ENCODE measurements around the gene LIMK2.
"Not testable (repeated sequence)": the region's sequence is repeated elsewhere in the genome, so short reads cannot be mapped to it uniquely, and the experiment has no call there.

The LIMK2 gene

DNA sequence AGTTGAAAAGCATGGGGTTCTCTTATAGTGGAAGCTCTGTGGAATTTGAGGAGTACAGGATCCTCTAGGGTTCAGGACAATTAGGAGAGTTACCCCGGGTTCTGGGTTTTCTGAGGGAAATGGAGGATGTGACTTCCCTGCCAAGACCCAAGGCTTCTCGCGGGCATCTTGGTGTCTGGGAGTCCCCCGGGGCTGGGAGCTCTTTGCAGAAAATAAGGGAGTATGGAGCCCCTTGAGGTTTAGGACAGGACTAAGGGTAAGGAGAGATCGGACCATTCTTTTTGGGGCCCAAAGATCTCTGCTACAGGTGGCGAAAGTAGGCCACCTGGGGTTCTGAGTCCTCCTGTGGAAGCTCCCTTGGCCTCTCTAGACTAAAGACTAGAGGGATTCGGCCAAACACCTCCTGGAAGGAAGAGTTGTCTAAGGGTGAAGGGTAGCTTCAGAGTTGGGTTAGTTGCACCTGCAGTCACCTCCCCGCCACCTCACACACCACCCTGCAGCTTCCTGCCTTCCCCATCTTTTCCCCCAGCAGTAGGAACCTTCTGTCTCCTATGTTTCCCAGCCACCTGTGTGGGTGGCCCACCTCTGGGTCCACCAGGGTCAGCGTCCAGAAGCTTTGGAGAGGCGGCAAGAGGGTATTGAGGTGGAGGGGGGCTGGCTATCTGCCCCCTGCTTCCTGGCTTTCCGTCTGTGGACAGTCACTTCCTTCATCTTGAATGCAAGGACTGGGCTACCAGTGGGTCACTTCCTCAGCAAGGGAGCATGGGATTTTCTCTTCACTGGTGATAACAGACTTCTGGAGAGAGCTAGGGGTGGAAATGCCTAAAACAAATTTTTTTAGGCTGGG lies 908 bp downstream of the LIMK2 start:
- FAIRE-seq: no peak

GRCh38 chr22:31215018-31215535 lies 3.0 kb downstream of the LIMK2 start:
- no peak for FAIRE-seq

GRCh38 chr22:31218565-31219262 lies 6.6 kb downstream of the LIMK2 start:
- no peak for FAIRE-seq

DNA sequence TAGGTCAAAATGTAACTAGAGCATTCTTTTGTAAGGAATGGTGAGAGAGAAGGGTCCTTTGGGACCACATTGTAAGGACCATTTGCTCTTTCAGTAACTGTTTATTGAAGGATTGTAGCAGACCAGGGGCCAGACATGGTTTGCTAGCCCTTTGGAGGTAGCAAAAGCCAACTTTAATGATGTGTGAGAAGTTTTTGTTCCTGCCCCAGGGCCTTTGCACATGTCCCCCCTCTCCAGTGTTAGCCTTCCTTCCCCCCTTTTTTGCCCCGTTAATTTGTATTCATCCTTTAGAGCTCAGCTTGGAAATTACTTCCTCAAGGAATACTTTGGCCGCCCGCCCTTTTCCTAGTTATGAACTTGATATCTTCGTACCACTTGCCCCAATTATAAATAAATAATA lies 9.0 kb downstream of the LIMK2 start:
- no peak for FAIRE-seq

DNA sequence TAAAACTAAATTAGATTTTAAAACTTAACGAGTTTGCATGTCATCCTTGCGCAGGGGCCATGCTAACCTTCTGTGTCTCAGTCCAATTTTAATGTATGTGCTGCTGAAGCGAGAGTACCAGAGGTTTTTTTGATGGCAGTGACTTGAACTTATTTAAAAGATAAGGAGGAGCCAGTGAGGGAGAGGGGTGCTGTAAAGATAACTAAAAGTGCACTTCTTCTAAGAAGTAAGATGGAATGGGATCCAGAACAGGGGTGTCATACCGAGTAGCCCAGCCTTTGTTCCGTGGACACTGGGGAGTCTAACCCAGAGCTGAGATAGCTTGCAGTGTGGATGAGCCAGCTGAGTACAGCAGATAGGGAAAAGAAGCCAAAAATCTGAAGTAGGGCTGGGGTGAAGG lies 10.6 kb downstream of the LIMK2 start:
- FAIRE-seq: no peak

- no peak for FAIRE-seq
These were observed 11.7 kb downstream of the LIMK2 start for GRCh38 chr22:31223786-31224191.

DNA sequence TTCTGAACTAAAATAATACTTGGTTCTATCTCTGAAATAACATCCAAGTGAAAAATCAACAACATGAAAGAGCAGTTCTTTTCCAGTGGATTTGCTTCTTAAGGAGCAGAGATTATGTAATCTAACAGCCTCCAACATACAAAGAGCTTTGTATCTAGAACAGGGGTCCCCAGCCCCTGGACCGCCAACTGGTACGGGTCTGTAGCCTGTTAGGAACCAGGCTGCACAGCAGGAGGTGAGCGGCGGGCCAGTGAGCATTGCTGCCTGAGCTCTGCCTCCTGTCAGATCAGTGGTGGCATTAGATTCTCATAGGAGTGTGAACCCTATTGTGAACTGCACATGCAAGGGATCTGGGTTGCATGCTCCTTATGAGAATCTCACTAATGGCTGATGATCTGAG lies 12.6 kb downstream of the LIMK2 start:
- FAIRE-seq: not testable (repeated sequence)

GRCh38 chr22:31227186-31227585 lies 15.1 kb downstream of the LIMK2 start:
- no peak for FAIRE-seq

DNA sequence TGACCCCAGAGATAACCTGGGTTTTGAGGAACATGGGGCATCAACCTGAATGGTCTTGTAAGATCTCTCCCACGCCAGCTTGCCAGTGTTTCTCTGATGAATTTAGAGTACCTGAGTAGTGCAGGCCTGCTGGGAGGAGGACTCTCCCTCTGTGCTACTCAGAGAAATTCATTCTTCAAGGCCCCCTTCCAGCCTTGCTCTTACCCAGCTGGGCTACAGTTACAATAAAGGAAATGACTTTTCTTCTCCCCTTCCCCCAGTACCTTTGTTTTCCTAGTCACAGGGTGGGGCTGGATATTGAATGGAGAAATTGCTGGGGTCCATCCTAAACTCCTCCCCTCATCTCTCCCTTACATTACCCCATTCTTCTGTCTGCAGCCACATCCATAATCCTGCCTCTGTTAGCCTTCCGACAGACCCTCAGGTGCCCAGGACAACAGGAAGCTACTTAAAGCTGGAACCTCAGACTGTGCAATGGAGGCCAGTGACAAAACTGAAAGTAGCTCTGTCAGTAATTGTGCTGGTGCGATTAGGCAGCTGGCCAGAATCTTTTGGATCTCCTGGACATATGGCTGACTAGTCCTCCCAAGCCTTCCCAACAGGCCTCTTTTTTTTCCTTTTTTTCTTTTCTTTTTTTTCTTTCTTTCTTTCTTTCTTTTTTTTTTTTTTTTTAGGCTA lies 17.4 kb downstream of the LIMK2 start:
- FAIRE-seq: peak; percentile 92

DNA sequence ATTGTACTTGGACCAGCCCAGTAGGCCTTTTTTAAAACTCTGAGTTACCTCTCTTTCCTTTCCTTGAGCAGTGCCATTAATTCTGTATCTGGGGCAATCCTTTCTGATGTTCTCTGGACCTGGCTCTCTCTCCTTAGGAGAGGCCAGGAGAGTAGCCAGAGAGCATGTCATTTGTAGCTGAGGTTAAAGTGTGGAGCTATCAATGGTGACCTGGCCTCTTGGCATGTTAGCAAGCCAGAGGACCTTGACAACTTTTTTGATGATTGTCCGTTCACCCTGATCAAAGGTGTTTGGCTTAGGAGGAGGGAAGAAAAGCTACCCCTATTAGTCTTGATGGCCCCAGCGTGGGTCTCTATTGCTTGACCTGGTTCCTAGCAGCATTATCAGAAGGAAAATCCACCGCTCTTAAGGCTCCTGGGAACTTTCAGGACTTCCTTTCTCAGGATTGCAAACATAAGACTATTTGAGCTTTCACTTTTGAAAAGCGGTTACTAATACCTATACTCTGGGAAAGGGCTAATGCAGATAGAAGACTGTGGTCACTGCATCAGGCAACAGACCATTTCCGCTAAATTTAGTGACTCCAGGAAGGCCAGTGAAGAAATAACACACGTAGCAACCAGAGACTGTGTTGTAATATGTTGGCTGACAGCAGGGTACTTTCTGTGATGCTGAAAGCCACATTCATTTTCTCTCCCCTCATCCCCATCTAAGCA lies 18.2 kb downstream of the LIMK2 start:
- FAIRE-seq: no peak

DNA sequence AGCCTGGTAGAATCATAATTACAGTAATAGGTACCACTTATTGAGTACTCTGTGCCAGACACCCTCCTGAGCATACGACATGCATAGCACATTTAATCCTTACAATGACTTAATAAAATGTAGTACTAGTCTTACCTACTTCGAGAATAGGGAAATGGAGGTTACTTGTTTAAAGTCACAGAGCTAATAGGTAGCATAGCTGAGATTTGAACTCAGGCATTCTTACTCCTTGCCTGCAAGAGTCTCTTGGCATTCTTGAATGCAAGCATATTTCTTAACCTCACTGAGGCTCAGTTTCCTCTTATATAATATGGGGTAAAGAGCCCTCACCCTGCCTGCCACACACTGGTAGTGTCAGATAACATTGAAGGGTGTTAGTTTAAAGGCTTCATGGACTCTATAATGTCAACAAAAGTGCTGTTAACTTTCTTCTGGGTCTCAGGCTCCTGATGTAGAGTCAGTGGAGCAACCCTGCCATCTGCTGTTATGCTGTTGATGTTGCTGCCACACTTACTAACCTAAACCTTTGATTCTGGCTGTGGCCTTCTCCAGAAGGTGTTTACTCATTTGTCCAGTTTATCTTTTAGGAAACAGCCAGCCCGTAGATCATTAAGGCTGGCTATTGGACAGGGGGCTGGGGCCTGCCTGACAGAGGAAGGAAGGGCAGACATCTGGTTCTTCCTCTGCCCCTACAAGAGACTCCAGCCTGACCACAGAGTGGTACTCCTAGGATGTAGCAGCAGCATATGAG lies 18.9 kb downstream of the LIMK2 start:
- FAIRE-seq: no peak

GRCh38 chr22:31233001-31233400 lies 20.9 kb downstream of the LIMK2 start:
- FAIRE-seq: no peak

- FAIRE-seq: no peak
These were observed 23.0 kb downstream of the LIMK2 start for GRCh38 chr22:31235081-31235480.

DNA sequence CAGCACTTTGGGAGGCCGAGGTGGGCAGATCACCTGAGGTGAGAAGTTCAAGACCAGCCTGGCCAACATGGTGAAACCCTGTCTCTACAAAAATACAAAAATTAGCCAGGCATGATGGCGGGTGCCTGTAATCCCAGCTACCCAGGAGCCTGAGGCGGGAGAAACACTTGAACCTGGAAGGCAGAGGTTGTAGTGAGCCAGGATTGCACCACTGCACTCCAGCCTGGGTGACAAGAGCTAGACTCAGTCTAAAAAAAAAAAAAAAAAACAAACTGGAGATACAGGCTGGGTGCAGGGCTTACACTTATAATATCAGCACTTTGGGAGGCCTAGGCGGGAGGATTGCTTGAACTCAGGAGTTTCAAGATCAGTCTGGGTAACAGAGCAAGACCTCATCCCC lies 23.9 kb downstream of the LIMK2 start:
- not testable (repeated sequence) for FAIRE-seq

DNA sequence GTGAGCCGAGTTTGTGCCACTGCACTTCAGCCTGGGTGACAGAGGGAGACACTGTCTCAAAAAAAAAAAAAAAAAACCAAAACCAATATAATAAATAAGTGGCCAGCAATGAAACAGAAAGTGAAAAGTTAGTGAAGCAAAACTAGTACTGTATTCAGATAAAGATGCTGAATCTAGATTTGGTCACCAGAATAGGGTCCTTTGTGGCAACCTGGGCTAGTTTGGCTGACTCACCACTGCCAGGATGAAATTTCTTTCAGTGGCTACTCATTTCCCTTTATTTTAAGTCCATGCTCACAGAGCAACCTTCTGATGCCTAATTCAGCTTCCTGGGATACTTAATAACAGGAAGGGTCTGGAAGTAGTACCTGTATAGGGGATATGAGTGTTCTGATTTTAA lies 26.0 kb downstream of the LIMK2 start:
- FAIRE-seq: no peak

GRCh38 chr22:31239771-31240370 lies 27.8 kb downstream of the LIMK2 start:
- no peak for FAIRE-seq

DNA sequence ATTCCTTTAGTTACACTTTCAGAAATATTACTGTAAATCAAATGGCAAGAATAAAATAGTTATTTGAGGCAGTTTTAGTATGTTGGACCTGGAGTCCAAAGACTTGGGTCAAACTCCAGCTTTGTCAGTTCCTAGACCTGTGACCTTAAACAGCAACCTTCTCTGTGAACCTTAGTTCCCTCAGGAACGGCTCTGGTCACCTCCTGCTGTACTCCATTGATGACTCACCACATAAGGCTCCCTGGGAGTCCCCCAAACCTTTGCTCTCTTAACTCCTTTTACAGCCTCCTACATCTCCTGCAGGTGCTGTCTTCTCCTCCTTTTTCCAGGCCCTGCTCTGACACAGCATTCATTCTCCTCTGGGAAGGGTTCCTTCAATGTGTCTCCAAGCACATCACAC lies 29.1 kb downstream of the LIMK2 start:
- FAIRE-seq: no peak

DNA sequence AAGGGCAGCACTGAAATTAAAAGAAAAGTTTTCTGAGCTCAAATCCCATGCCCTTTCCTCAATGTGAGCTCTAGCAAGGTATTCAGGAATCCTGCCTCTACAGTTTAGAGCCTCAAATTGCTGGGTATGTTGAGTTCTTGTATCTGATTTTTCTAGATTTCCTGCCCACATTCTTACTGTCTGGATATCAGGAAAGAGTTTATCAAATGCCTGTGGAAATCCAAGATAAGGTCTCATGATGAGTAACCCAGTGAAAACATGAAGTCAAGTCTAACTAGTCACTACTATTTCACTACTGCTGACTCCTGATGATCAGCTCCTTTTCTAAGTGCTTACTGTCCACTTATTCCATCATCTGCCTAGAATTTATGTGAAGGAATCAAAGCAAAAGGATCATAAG lies 29.8 kb downstream of the LIMK2 start:
- FAIRE-seq: no peak

- no peak for FAIRE-seq
These were observed 31.4 kb downstream of the LIMK2 start for GRCh38 chr22:31243339-31244045.

DNA sequence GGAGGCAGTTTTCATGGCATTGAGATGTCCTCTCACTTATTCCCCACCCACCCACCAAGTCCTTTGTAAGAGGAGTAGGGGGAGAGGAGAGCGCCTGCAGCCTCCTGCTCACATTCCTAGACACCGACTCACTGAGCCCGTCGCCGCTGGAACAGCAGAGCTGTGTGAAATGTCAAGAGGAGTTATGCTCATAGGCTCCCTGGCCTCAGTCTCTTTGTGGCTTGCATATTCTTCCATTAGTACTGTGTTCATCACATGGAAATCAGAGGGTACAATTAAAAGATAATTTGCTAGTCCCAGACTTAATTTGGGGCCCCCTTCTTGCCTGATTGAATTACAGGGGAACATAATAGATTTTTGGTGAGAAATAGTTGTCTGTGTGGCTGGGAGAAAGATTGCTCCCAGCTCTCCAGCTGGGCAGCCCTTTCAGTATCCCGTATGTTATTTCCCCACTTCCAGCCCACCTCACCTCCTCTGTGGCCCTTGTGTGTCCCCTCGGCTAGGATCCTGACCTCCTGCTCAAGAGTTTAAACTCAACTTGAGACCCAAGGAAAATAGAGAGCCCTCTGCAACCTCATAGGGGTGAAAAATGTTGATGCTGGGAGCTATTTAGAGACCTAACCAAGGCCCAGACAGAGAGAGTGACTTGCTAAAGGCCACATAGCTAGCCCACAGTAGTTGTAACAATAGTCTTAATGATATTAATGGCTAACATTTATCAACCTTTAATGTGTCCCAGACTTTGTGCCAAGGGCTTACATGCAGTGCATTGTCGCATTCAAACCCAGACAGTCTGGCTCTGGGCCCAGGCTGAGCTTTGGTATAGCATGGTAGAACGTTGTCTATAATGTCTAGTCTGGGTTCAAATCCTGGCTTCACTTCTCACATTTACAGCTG lies 32.2 kb downstream of the LIMK2 start:
- no peak for FAIRE-seq
